HL-60 (cell line): ENCODE data around the gene TANGO2.

Source experiments
- DNase-seq, 2 experiments: peaks; one replicate each; pipeline ENCODE4 v3.0.0-alpha.2; 2010 to 2020; ENCODE audit warnings: low read depth in 1 of 2, low spot score in 1 of 2
- H3K27ac ChIP-seq: fragments of 250-450 bp; sonication (Bioruptor Pico); replicated peaks from 2 replicates; pipeline ENCODE4 v1.5.1; 2020; ENCODE audit warnings: mild to moderate bottlenecking, moderate library complexity
- H3K27me3 ChIP-seq: fragments of 250-450 bp; sonication (Bioruptor Pico); 2 replicates; pipeline ENCODE4 v1.5.1; 2021; ENCODE audit warnings: mild to moderate bottlenecking, moderate library complexity; ENCODE audit not compliant: insufficient read depth, poor library complexity, severe bottlenecking
- H3K4me3 ChIP-seq: replicated peaks from 2 replicates; pipeline ENCODE4 v1.5.1; 2011; ENCODE audit warnings: mild to moderate bottlenecking, control low read depth, low read length; ENCODE audit not compliant: insufficient read depth
- CTCF ChIP-seq: IDR thresholded peaks from one replicate; pipeline ENCODE4 v1.5.1; 2011; ENCODE audit warnings: low read length, control low read depth, inconsistent platforms; ENCODE audit not compliant: insufficient read depth
- GABPA ChIP-seq: IDR thresholded peaks from 2 replicates; pipeline ENCODE4 v1.6.1; 2012; ENCODE audit warnings: low read depth
- POLR2AphosphoS5 ChIP-seq: IDR thresholded peaks from 2 replicates; pipeline ENCODE4 v1.6.1; 2012; ENCODE audit warnings: low read depth
- REST ChIP-seq: IDR thresholded peaks from 2 replicates; pipeline ENCODE4 v1.6.1; 2012; ENCODE audit warnings: low read depth; ENCODE audit not compliant: insufficient replicate concordance
- SPI1 ChIP-seq: IDR thresholded peaks from 2 replicates; pipeline ENCODE4 v1.6.1; 2012; ENCODE audit warnings: low read depth, mild to moderate bottlenecking, borderline replicate concordance

Gene TANGO2

GRCh38 chr22:20086101-20086599, 65.2 kb downstream of the TANGO2 start:
- Histone ChIP-seq H3K4me3 (no peak overlapping the region), H3K27ac (no peak overlapping the region), H3K27me3 (no peaks in the 10 kb centered on the region)
- no peak for DNase-seq
- TF ChIP-seq CTCF (no peak), SPI1 (no peak), POLR2AphosphoS5 (no peak), REST (no peak), GABPA (no peak)

DNA sequence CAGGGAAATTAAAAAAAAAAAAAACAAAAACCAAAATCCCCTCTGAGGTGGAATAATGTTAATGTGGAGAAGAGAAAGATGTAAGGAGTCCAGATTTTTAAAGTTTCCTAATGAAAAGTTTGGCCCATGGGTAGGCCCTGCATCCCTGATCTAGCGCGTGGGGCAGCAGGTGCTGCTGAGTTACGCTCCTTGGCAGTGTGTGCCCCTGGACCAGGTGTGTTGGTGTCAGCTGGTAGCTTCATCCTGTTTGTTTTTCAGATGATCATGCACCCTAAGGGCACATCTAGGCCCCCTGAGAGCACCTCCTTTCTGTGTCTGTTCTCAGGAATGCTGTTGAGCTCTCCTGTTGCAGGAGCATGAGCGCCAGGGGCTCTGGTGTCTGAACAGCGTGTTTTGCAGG, 65.9 kb downstream of the TANGO2 start:
- Histone ChIP-seq H3K27me3 (no peaks in the 10 kb centered on the region), H3K4me3 (no peak overlapping the region), H3K27ac (no peak overlapping the region)
- no peak for DNase-seq
- no peak for TF ChIP-seq SPI1
- TF ChIP-seq GABPA: no peak
- TF ChIP-seq POLR2AphosphoS5: no peak
- no peak for TF ChIP-seq REST
- TF ChIP-seq CTCF: no peak

DNA sequence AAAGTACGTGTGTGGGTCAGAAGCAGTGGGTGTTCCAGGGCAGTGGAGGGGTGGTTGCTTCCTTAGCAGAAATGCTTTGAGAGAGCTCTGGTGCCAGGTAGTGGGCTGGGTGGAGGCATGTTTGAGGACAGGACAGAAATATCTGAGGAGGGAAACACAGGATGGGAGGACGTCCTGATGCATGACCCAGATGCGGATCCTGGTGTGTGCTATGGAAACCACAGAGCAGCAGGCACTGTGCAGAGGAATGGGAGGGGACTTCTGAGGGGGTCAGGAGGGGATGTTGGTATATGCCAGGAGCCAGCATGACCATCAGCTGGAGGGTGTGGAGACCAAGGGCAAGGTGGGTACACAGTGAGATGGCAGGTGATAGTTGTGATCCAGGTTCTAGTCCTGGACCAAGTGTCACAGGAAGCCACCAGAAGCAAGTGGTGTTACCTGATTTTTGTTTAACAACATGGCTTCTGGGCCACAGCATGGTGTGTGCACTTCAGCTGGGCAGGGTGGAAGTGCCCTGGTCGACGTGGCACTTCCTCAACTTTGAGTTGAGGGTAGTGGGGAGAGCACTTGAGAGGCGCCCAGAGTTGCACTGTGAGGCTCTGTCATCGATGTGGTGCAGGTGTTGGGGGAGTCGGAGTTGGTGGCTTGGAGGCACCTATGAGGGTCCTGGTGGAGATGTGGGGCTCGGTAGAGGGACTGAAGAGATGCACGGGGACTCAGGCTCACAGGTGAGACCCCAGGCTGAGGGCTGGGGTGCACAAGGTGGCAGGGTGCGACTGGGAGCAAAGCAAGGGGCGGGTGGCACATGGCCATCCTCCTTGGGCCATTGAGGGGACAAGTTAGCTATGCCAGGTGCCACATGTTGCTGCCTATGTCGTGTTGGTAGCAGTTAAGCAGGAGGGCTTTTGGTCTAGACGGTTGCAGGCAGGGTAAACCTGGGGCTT, 66.7 kb downstream of the TANGO2 start:
- no peaks in the 10 kb centered on the region for H3K27me3 ChIP-seq
- TF ChIP-seq POLR2AphosphoS5 (no peak), SPI1 (no peak), REST (no peak), CTCF (no peak), GABPA (no peak)
- DNase-seq: no peak
- no peak overlapping the region for H3K4me3 ChIP-seq
- no peak overlapping the region for H3K27ac ChIP-seq
